ENCODE results near the gene SLC16A10. TPM values are rescaled to one million over a fixed set of nuclear protein-coding genes. Genes with fewer than 3 reads are reported as not detected.

SLC16A10 gene
- total and polyA plus RNA-seq, 2 of the 8 experiments (the other 6 are each of a cell fraction or from before 2014, with no cell fraction given) = 18.6 to 23.2 TPM

DNA sequence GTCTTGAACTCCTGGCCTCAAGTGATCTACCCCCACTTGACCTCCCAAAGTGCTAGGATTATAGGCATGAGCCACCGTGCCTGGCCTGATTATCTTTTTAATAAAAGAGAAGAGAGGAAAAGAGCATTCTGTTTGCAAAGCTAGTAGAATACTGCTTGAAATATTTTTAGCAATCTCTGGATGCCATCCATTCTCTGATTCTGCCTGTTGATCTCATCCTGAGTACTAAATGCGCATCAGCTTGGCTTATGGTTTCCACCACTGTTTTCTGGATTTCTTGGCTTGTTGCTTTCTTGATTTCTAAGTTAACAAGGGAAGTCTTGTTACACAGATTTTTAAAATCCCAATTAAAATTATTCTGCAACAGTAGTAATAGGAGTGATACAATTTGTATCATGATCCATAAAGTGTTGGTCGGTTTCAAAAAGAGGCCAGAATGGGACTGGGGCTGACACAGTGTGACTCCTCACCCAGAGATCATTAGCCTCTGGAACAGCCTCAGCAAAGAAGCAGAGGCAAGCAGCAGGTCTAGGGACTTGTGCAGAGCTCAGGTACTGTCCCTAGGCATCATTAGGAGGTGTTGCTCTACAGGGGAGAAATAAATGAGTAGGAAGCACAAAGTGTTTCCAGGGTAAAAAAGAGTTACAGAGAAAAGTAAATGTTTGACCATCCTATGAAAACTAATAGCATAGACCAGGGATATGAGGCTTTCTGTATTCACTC lies 17.8 kb upstream of the SLC16A10 start:
- Histone ChIP-seq H3K36me3 (ENCODE audit: control insufficient read depth in 2 of 4, insufficient read depth in 4 of 4, low read length in 3 of 4) (no peaks in the 10 kb centered on the region), H2BK12ac (ENCODE audit: low read depth, low read length) (no peak overlapping the region), H2BK20ac (ENCODE audit: low read length) (no peak overlapping the region), H3K23ac (ENCODE audit: insufficient read length) (no peak overlapping the region), H3K4me2 (ENCODE audit: insufficient read depth in 1 of 2, low read depth in 2 of 2, low read length in 2 of 2) (no peak overlapping the region), H3K4me1 (replicated peaks in 1 of 4; ENCODE audit: control insufficient read depth in 3 of 4, insufficient read depth in 4 of 4, low read length in 3 of 4) (no peaks in the 10 kb centered on the region), H3K9ac (replicated peaks in 1 of 4; ENCODE audit: extremely low read depth in 1 of 4, low read depth in 3 of 4, low read length in 3 of 4) (no peak overlapping the region), H3K79me1 (ENCODE audit: low read depth, low read length) (no peaks in the 10 kb centered on the region), H3K27me3 (replicated peaks in 1 of 4; ENCODE audit: control insufficient read depth in 3 of 4, extremely low read depth in 1 of 4, insufficient read depth in 3 of 4, low read length in 3 of 4) (no peaks in the 10 kb centered on the region), H4K8ac (ENCODE audit: extremely low read depth, insufficient read depth, low read length) (no peak overlapping the region), H3K14ac (ENCODE audit: insufficient read length) (no peak overlapping the region), H3K4me3 (ENCODE audit: extremely low read depth in 1 of 4, insufficient read depth in 2 of 4, low read depth in 3 of 4, low read length in 4 of 4) (no peak overlapping the region), H2BK120ac (replicated peaks; ENCODE audit: low read depth, low read length) (no peak overlapping the region), H3K79me2 (ENCODE audit: control insufficient read depth in 1 of 2, insufficient read depth in 2 of 2, low read length in 2 of 2) (no peaks in the 10 kb centered on the region), H4K20me1 (replicated peaks in 1 of 2; ENCODE audit: control insufficient read depth in 1 of 2, insufficient read depth in 2 of 2, low read length in 2 of 2) (no peaks in the 10 kb centered on the region), H4K5ac (ENCODE audit: insufficient read length, low read depth, low read length) (no peak overlapping the region), H3K23me2 (ENCODE audit: low read depth, low read length) (no peaks in the 10 kb centered on the region), H2BK5ac (ENCODE audit: low read depth, low read length) (no peak overlapping the region), H3K56ac (replicated peaks; ENCODE audit: insufficient read length, low read depth, low read length) (no peak overlapping the region), H3K27ac (ENCODE audit: low read depth, low read length) (no peak overlapping the region), H2BK15ac (ENCODE audit: low read length) (no peak overlapping the region), H2AFZ (ENCODE audit: low read length) (no peak overlapping the region), H3K9me3 (ENCODE audit: insufficient read depth in 2 of 2, low read depth in 1 of 2, low read length in 1 of 2) (no peaks in the 10 kb centered on the region), H3K18ac (ENCODE audit: extremely low read depth, low read length) (no peak overlapping the region), H4K91ac (replicated peaks; ENCODE audit: insufficient read length, low read length) (no peak overlapping the region), H3K4ac (replicated peaks; ENCODE audit: insufficient read length, low read depth, low read length) (no peak overlapping the region), H2AK5ac (ENCODE audit: low read depth, low read length) (no peak overlapping the region)
- ChIA-PET POLR2A (ENCODE audit: partially characterized antibody) (interaction anchor here (1.4 kb wide), 1 partner anchor 19 kb away, joined by 3 read pairs; no protein-coding TSS in a partner anchor), CTCF (ENCODE audit: partially characterized antibody) (interaction anchor here (0.6 to 1.7 kb wide), 6 partner anchors 12 to 160 kb away, joined by 3 to 11 read pairs (median 4); no protein-coding TSS in a partner anchor)
- FAIRE-seq = no peak
- no peak for DNase-seq (ENCODE audit: low read depth in 1 of 2, low spot score in 2 of 2)
- WGBS, 2 experiments (ENCODE audit: extremely low coverage in 1 of 2, insufficient coverage in 1 of 2, insufficient read length in 1 of 2, insufficient replicate concordance in 2 of 2, low coverage in 1 of 2, low lambda C conversion rate in 2 of 2, missing lambda C conversion rate in 1 of 2) = 82% methylated on average over 3 of the region's 3 CpGs; no CpG with 5 or more reads in 1 of the 2 experiments
- no peak for TF ChIP-seq CHD1 (IDR thresholded peaks at IDR 0.05; ENCODE audit: low read depth, low read length)
- TF ChIP-seq GABPA (IDR thresholded peaks at IDR 0.05; ENCODE audit: borderline replicate concordance, insufficient read depth, low read length) = no peak
- TF ChIP-seq JUND (IDR thresholded peaks at IDR 0.05; ENCODE audit: low read length) = no peak
- TF ChIP-seq RFX5 (IDR thresholded peaks at IDR 0.05; ENCODE audit: borderline replicate concordance, low read depth, low read length) = no peak
- no peak for TF ChIP-seq POU5F1 (IDR thresholded peaks at IDR 0.05; ENCODE audit: low read depth, low read length)
- no peak for TF ChIP-seq EGR1 (IDR thresholded peaks at IDR 0.05; ENCODE audit: borderline replicate concordance, low read depth, low read length)
- no peak for TF ChIP-seq CHD2 (IDR thresholded peaks at IDR 0.05; ENCODE audit: low read length)
- TF ChIP-seq SAP30 (IDR thresholded peaks at IDR 0.05; ENCODE audit: insufficient read depth, insufficient replicate concordance, low read length) = no peak
- TF ChIP-seq KDM1A (IDR thresholded peaks at IDR 0.05; ENCODE audit: borderline replicate concordance, low read length) = no peak
